ENCODE measurements around the gene ZNF418. TPM values are rescaled to one million over a fixed set of nuclear protein-coding genes. Genes with fewer than 3 reads are reported as not detected.

ZNF418 gene
- polyA plus RNA-seq, 1 of the 3 experiments (the other 2 are of a cell fraction): 0.07 TPM

- H4K20me1 ChIP-seq (ENCODE audit: insufficient read depth): no peaks in the 10 kb centered on the region
- H3K79me2 ChIP-seq (ENCODE audit: insufficient read depth): no peaks in the 10 kb centered on the region
- H3K27ac ChIP-seq (ENCODE audit: low read depth in 2 of 2, low read length in 1 of 2): no peak overlapping the region
- DNase-seq: no peak
- H3K36me3 ChIP-seq (replicated peaks in 1 of 2; ENCODE audit: control insufficient read depth in 1 of 2, insufficient read depth in 2 of 2, low read length in 1 of 2): peaks cover 33 to 39% of the 10 kb centered on the region in 2 experiments
- H3K9me3 ChIP-seq: peaks cover 64% of the 10 kb centered on the region
- ChIA-PET POLR2A (no interaction called here), CTCF (interaction anchor here (1.3 kb wide), 1 partner anchor 10 kb away, joined by 3 read pairs; no protein-coding TSS in a partner anchor)
- H3K9me2 ChIP-seq: no peaks in the 10 kb centered on the region
- WGBS (ENCODE audit: low lambda C conversion rate): 81% methylated on average over 3 of the region's 3 CpGs
- no peak overlapping the region for H3K4me2 ChIP-seq
- TF ChIP-seq USF1 (IDR thresholded peaks at IDR 0.05; ENCODE audit: borderline replicate concordance, low read depth) (no peak), YY1 (IDR thresholded peaks at IDR 0.05; ENCODE audit: low read depth) (no peak), FOSL2 (IDR thresholded peaks at IDR 0.05; ENCODE audit: borderline replicate concordance, low read depth) (no peak), JUND (IDR thresholded peaks at IDR 0.05) (no peak), FOXJ3 (CRISPR knock-in tag; IDR thresholded peaks at IDR 0.05) (no peak), RFX5 (IDR thresholded peaks at IDR 0.05; ENCODE audit: low read length) (no peak), ELF1 (IDR thresholded peaks at IDR 0.05) (no peak), SIN3A (IDR thresholded peaks at IDR 0.05; ENCODE audit: borderline replicate concordance, low read depth, low read length) (no peak), NRF1 (IDR thresholded peaks at IDR 0.05; ENCODE audit: low read depth, low read length) (no peak), MXI1 (IDR thresholded peaks at IDR 0.05; ENCODE audit: low read depth, low read length) (no peak), MEF2A (IDR thresholded peaks at IDR 0.05; ENCODE audit: borderline replicate concordance, low read depth) (no peak), RCOR1 (IDR thresholded peaks at IDR 0.05; ENCODE audit: low read length) (no peak), RXRA (IDR thresholded peaks at IDR 0.05; ENCODE audit: borderline replicate concordance, low read depth) (no peak), MAX (IDR thresholded peaks at IDR 0.05; ENCODE audit: low read depth) (no peak), REST (IDR thresholded peaks at IDR 0.05; ENCODE audit: low read depth, low read length) (no peak)
- H3K4me3 ChIP-seq (ENCODE audit: low read depth in 2 of 2, low read length in 1 of 2): peak overlapping the region in 1 of 2 experiments; percentile 12; a peak in 1 of 4 replicates
- H2AFZ ChIP-seq (ENCODE audit: low read depth): no peak overlapping the region
- peaks cover 4% of the 10 kb centered on the region for H3F3A ChIP-seq (replicated peaks; ENCODE audit: insufficient read depth)
- no peaks in the 10 kb centered on the region for H3K4me1 ChIP-seq (ENCODE audit: control insufficient read depth in 1 of 2, insufficient read depth in 2 of 2, low read depth in 1 of 2, low read length in 1 of 2)
- H3K27me3 ChIP-seq (ENCODE audit: insufficient read depth): no peaks in the 10 kb centered on the region
- H3K9ac ChIP-seq: no peak overlapping the region
Observed at GRCh38 chr19:57978586-57979289, 43.5 kb upstream of the ZNF418 start.
